Erythroblast (primary cell): Measurements from ENCODE around the gene MCM3.

Experiments
- DNase-seq, 2 experiments: peaks; one replicate each; lab custom pipeline; 2025; lab: John Stamatoyannopoulos, UW
- GATA1 ChIP-seq: IDR thresholded peaks from 2 replicates; pipeline ENCODE4 v1.6.1; 2011; ENCODE audit warnings: low read depth, mild to moderate bottlenecking, control low read depth, low read length, moderate library complexity
- POLR2A ChIP-seq: IDR thresholded peaks from 2 replicates; pipeline ENCODE4 v1.6.1; 2011; ENCODE audit warnings: mild to moderate bottlenecking, low read length

The MCM3 gene

DNA sequence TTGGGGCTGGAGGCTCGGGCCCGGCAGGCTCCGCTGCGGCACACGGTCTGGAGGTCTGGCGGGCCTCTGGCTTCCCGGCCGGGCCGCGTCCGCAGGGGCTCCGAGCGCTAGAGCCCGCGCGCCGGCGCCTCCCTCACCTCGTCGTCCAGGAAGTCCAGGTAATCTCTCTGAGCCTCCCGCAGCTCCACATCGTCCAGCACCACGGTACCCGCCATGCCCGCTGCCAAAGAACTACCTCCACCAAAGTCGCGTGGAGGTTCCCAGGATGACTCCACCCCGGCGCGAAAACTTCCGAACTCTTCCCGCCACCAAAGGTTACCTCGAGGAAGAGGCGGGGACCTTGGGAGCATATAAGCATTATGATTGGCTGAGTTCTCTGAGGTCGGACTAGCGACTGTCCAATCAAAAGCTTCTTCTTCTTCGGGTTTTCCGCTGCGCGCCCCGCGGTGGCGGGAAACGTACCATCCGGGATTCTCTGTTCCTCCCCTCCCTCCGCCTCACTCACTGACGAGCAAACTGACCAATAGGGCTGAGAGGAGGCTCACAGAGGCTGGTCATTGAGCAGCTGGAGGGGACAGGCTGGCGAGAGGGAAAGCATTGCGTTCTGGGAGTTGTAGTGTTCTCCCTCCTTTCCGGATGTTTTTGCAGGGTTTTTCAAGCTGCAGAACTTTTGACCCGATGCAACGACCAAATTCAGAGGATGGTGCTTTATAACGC lies at the start of gene MCM3:
TSS of gene MCM3 (minus strand) at position 283 of the 717 bp plus-strand sequence. CDS start at position 215, 68 bp downstream.
- DNase-seq = peak; percentile 98 to 99
- TF ChIP-seq GATA1 = no peak
- TF ChIP-seq POLR2A = peak; percentile 80

GRCh38 chr6:52333840-52334200 lies 49.3 kb upstream of the MCM3 start:
- DNase-seq = no peak

DNA sequence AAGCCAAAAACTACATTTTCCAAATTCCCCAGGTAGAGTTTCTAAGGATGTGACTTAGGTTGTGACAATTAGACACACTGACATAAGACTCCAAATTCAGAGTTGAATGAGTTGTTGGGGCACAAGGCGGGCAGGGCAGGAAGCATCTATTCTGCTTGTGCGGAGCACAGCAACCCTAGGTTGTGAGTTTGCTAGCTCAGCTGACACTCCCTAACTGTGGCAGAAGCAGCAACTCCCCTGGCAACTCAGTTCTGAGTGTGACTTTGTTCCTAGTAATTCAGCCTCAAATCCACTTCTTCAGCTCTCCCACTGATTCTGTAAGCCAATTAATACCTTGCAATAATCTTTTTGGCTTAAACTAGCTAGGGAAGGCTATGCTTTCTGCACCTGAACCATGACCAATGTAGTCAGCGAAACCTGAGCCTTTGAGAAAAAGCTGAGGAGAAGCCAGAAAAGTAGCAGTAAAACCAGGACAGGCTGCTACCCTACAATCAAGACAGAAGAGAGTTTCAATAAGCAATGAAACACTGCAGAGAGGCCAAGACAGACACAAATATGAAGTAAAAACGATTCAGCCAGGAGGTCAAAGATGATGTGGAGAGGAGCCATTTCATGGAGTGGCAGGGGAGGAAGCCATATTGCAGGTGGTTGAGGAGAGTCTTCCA lies 47.4 kb upstream of the MCM3 start:
- TF ChIP-seq GATA1 (no peak), POLR2A (no peak)

More at GRCh38 chr6:52333840-52334200, 49.3 kb upstream of the MCM3 start:
- TF ChIP-seq POLR2A = no peak
- TF ChIP-seq GATA1 = no peak

DNA sequence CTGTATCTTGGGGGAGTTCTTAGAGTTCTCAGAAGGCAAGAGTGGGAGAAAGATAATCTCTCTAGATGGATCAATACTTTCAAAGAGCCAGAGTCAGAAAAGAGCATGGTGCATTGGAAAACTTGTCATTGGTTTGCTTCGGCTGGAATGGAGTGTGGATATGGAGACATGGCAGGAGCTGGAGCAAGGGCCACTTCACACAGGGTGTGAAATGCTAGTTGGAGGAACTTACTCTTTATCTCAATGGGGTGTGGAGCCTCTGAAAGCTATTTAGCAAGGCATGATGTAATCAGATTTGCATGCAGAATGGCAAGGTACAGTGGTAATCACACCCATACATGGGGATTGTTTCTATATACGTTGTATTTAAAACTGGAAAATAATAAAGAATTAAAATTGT lies 45.9 kb upstream of the MCM3 start:
- DNase-seq = peak in 1 of 2 experiments; percentile 6
- TF ChIP-seq GATA1 (no peak), POLR2A (no peak)

More for the DNA sequence above, 47.4 kb upstream of the MCM3 start:
- no peak for DNase-seq

- DNase-seq = no peak
Observed at GRCh38 chr6:52328729-52329128, 44.2 kb upstream of the MCM3 start.

GRCh38 chr6:52328303-52328662 lies 43.7 kb upstream of the MCM3 start:
- peak in 1 of 2 experiments; percentile 8 for DNase-seq
- no peak for TF ChIP-seq GATA1
- no peak for TF ChIP-seq POLR2A

More at GRCh38 chr6:52328729-52329128, 44.2 kb upstream of the MCM3 start:
- TF ChIP-seq GATA1 (no peak), POLR2A (no peak)

- TF ChIP-seq POLR2A (no peak), GATA1 (no peak)
- no peak for DNase-seq
Observed at GRCh38 chr6:52326540-52327364, 42.2 kb upstream of the MCM3 start.

GRCh38 chr6:52325695-52326471 lies 41.3 kb upstream of the MCM3 start:
- no peak for DNase-seq
- no peak for TF ChIP-seq POLR2A
- no peak for TF ChIP-seq GATA1

DNA sequence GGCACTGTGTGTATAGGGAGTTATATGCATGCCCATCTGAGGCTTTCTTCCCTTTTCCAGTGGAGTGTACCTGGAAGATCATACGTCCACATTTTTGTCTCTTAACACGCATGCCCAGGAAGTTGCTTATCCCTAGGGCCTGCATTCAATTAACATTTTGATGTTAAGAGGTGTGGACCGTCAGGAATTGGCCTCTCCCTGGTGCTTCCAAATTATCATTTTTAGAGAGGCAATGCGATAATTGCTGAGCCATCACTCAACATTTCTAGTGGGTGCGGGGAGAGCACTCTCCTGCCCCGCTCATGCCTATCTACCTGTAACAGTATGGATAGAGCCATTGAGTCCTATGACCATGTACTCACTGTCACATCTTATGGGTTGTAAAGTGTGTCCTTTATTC lies 39.6 kb upstream of the MCM3 start:
- no peak for DNase-seq

GRCh38 chr6:52317841-52318581 lies 33.5 kb upstream of the MCM3 start:
- TF ChIP-seq GATA1 = no peak
- no peak for TF ChIP-seq POLR2A
- DNase-seq = no peak

More for the DNA sequence above, 39.6 kb upstream of the MCM3 start:
- TF ChIP-seq POLR2A (no peak), GATA1 (no peak)

GRCh38 chr6:52317211-52317610 lies 32.7 kb upstream of the MCM3 start:
- DNase-seq = no peak
- TF ChIP-seq GATA1 (no peak), POLR2A (no peak)

- DNase-seq = no peak
- no peak for TF ChIP-seq POLR2A
- TF ChIP-seq GATA1 = no peak
Observed at GRCh38 chr6:52314752-52315151, 30.2 kb upstream of the MCM3 start.

DNA sequence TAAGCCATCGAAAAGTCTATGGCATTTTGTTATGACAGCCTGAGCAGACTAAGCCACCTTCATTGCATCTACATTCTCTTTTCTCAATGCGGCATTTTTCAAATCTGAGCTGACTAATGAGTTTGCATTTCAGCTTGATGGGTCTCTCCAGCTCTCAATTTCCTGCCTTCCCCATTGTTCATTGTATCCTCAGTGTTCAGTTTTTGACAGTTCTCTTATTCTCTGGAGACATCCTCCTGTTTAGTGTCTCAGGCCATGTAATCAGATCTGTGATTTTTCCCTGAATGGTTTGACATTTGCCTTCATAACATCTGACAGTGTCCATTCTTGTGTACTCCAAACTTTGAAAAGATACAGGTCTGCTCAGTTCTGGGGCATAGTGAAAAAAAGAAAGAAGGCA lies 27.9 kb upstream of the MCM3 start:
- TF ChIP-seq POLR2A (no peak), GATA1 (no peak)
- no peak for DNase-seq
